DLD1 (cell line): Measurements from ENCODE around the gene VSX1.

ENCODE experiments used
- in situ Hi-C: cut with HindIII; loops from 2 replicates; pipeline ENCODE4 v1.10.0; 2017; ENCODE audit warnings: low sequenced_read_pairs

The VSX1 gene

DNA sequence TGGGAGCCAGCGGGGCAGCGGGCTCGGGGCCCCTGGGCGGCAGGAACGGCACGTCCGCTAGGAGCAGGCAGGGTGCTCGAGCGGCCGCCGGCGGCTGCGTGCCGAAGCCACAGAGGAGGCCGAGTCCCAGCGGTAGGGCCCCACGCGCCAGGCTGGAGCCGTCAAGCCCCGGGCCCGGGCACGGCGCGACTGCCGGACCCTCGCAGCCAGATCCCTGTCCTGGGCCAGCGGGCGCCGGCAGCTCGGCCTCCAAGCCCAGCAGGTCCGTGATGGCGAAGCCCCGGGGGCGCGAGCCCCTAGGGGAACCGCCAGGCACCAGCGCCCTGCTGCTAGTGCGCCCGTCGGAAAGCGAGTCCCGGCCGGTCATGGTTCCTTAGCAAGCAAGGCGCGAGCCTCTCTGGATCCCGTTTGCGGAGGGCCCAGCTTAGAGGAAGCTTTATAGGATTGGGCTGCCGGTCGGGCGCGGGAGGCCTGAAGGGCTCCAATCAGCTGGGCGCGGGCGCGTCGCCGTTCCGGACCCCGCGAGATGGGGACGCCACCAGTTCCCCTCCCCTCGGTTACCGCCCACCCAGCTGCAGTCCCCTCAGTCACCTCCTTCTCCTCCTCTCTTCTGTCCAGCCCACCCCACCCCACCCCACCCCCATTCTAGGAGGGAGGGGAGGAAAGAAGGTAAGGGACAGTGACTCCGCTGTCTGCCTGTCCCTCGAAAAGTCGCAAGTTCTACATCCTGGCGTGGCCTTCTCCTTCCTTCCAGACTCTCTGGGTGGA is at the start of gene VSX1:
TSS of gene VSX1 (minus strand) at position 412 of the 768 bp plus-strand sequence. CDS start at position 367, 45 bp downstream.
- in situ Hi-C loops, result no loop called here

GRCh38 chr20:25129908-25130307 is 48.0 kb upstream of the VSX1 start:
- in situ Hi-C loops, result no loop called here

DNA sequence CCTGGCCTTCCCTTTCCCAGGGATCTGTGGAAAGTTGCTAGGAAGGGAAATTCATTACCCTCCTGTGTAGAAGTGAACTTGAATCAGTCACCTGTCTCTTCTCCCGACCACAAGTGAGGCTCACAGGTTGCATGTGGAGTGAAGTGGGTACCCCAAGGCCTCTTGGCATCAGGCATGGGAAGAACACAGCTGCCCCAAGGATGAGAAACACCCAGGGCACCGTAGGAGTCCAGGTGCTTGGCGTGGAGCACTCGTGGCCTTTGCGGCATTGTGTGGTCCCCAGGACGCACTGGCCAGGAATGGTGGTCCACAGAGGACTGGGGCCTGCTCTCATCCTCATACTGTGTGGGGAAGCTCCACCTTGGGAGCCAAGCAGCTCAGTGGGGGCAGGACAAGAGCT is 47.5 kb upstream of the VSX1 start:
- in situ Hi-C loops, result no loop called here

DNA sequence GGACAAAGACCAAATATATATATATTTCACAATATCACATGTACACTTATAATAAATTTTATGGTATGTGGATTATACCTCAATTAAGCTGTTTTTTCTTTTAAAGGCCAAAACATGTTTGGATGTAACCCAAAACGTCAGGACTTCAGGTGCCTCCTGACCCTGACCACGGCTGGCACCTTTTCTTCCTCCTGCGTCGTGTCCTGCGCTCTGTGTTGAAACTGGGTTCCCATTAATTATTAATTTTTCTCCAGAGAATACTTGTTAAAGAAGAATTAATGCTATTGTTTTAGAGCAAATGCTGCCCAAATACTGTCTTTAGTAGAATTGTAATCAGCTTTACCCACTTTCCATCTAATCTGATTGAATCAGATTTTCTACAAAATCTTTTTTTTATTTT is 46.7 kb upstream of the VSX1 start:
- in situ Hi-C loops, result no loop called here

- in situ Hi-C loops, result no loop called here
Observed at GRCh38 chr20:25127761-25128537, 46.0 kb upstream of the VSX1 start.

DNA sequence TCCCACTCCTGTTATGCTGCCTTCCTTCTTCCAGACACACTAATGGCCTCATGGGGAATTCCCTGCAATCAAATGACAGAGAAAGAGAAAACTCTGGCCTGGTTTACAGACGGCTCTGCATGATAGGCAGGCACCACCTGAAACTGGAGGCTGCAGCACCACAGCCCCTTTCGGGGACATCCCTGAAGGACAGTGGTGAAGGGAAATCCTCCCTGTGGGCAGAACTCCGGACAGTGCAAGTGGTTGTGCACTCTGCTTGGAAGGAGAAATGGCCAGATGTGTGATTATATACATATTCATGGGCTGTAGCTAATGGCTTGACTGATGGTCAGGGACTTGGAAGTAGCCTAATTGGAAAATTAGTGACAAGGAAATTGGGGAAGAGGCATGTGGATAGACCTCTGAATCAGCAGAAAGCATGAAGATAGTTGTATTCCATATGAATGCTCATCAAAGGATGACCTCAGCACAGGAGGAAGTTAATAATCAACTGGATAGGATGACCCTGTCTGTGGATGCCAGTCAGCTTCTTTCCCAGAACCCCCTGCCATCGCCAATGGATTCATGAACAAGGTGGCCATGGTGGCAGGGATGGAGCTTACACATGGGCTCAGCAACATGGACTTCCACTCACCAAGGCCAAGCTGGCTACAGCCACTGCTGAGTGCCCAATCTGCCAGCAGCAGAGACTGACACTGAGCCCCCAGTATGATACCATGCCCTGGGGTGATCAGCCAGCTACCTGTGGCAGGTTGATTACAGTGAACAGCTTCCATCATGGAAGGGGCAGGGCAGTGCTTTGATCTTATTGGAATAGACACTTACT is 44.5 kb upstream of the VSX1 start:
- in situ Hi-C loops, result no loop called here

GRCh38 chr20:25125636-25126035 is 43.7 kb upstream of the VSX1 start:
- in situ Hi-C loops, result no loop called here

DNA sequence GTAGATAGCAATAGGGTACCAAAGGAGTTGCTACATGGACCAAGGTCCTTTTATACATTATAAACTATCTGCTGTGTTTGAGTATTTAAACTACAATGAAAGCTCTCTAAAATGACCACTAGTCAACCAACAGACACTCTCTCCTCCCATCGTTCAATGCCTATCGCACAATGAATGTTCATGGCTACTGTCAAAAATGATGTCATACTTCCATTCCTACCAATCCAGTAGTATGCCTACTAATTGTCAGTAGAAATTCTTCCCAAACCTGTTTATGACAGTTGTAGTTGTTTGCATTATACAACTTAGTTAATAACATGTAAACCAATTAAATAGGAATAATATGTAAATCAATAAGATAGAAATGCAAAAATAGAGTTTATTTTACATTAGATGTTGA is 39.0 kb upstream of the VSX1 start:
- in situ Hi-C loops, result no loop called here

- in situ Hi-C loops, result no loop called here
Observed at GRCh38 chr20:25120457-25120856, 38.5 kb upstream of the VSX1 start.

DNA sequence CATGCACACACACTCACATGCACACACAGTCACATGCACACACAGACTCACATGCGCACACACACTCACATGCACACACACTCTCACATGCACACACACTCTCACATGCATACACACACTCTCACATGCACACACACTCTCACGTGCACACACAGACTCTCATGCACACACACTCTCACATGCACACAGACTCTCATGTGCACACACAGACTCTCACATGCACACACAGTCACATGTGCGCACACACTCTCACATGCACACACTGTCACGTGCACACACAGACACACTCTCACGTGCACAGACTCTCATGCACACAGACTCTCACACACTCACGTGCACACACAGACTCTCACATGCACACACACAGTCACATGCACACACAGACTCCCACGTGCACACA is 36.6 kb upstream of the VSX1 start:
- in situ Hi-C loops, result no loop called here

DNA sequence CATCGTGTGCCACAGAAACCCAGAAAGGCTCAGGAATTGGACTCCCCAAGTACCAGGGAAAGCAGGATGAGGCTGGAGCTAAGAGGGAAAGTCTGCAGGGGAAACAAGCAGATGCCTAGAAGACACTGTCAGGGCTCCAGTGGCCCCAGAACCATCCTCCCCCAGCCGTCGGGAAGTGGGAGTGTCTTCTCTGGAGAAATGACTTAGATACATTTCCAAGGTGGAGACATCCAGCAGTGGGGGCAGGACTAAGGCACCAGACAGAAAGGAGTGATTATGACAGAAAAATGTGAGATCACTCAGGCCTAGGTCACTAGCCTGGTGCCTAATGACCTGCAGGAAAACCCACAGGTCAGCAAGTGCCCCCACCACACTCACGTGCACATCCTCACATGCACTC is 36.0 kb upstream of the VSX1 start:
- in situ Hi-C loops, result no loop called here

DNA sequence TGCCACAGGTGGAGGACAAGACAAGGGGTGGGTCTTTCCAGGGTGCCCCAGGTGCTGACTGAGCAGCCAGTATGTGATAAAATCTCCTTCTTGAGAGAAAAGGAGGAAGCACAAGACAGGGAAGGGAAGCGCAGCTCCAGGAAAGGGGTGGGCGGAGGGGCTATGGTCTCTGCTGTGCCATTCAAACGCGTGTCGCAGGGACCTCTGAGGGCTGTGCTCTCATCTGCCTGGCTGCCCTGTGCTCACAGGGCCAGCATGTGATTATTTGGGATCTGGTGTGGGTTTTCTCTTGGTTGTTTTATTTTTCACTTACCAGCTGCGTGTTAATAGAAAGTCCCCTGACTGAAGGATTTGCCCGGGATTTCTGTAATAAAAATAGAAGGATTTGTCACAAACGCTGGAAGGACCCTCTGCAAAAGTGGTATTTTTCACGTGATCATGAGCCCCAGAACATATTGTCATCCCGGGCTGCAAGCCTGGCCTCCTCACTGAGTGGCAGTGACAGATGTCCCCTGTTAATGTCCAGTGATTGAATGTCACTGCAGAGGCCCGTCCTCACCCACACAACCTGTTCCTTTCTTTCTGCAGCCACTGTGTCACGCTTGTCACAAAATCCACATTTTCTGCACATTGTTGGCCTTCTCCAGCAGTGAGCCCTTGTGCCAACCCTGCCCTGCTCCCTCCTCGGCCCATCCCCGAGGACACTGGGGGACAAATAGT is 35.0 kb upstream of the VSX1 start:
- in situ Hi-C loops, result no loop called here

DNA sequence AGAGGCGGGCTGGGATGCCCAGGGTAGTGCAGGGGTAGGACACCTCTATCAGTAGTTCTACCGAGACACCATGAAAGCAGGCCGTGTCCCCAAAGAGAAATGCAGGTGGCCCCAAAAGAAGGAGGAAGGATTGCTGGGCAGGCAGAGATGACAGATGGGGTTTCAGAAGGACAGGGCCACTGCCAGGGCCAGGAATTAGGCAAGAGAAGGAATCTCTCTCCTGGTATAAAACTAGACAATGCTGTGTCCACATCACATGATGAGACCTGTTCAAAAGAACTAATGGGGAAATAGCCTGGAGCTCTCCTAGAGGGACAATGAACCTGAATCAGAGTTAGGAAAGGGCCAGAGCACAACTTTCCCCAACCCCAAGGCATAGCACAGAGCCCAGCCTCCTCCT is 21.6 kb upstream of the VSX1 start:
- in situ Hi-C loops, result no loop called here

DNA sequence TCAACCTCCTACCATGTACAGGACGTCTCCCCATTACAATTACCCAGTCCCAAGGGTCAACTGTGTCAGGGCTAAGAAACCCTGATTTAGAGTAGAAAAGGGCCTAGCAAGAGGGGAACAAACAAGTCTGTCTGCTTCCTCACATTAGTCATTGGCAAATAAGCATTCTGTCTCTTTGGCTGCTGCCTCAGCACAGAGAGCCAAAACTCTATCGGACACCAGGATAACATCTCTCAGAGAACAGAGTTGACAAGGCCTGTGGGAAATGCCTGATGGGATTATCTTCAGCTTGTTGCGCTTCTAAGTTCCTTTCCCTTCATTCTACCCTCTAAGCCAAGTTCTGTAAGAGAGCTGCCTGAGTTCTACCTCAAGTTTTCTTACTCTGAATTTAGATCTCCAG is 19.0 kb upstream of the VSX1 start:
- in situ Hi-C loops, result no loop called here

GRCh38 chr20:25099601-25100140 is 17.7 kb upstream of the VSX1 start:
- in situ Hi-C loops, result no loop called here

GRCh38 chr20:25097498-25097897 is 15.6 kb upstream of the VSX1 start:
- in situ Hi-C loops, result no loop called here

GRCh38 chr20:25090492-25091429 is 8.8 kb upstream of the VSX1 start:
- in situ Hi-C loops, result no loop called here

GRCh38 chr20:25089662-25090061 is 7.7 kb upstream of the VSX1 start:
- in situ Hi-C loops, result no loop called here

- in situ Hi-C loops, result no loop called here
Observed at GRCh38 chr20:25089096-25089495, 7.2 kb upstream of the VSX1 start.
